ENCODE results near the gene DIP2C.
A peak's percentile ranks its signal among the peaks of the same experiment; 100 is the strongest.
"Not testable (repeated sequence)": the region's sequence is repeated elsewhere in the genome, so short reads cannot be mapped to it uniquely, and the experiment has no call there.

Gene DIP2C

GRCh38 chr10:326350-326749 lies 363.1 kb downstream of the DIP2C start:
- Histone ChIP-seq H3K9me3 (ENCODE audit: control insufficient read depth, low read length) (no peaks in the 10 kb centered on the region), H3K9ac (ENCODE audit: low read length) (no peak overlapping the region), H3K4me3 (ENCODE audit: low read length) (no peak overlapping the region), H3K27me3 (replicated peaks; ENCODE audit: control insufficient read depth, insufficient read depth, low read length) (no peaks in the 10 kb centered on the region), H3K36me3 (ENCODE audit: control insufficient read depth, insufficient read depth, low read length, severe bottlenecking) (peaks cover 24% of the 10 kb centered on the region), H3K4me1 (ENCODE audit: control insufficient read depth, insufficient read depth, low read length) (peaks cover 26% of the 10 kb centered on the region)
- DNase-seq (ENCODE audit: low read depth), result no peak

DNA sequence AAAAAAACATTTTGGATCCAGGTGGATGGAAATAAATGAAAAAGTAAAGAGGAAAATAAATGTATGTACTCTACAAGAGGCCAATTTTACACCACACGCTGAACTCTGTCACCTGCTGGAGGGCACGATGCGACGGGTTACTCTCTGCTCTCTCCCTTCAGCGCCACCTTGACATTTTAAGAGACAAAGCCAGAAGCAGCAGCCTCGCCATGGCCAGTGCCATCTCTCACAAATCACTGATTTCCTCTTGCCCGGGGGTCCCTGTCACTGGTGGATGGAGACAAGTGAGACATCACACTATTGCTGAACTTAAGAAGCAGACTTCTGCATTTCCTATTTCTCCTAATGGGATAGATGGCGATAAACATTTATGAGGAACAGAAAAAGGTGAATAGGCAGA lies 364.2 kb downstream of the DIP2C start:
- Histone ChIP-seq H3K4me1 (ENCODE audit: control insufficient read depth, insufficient read depth, low read length) (peaks cover 26% of the 10 kb centered on the region), H3K4me3 (ENCODE audit: low read length) (no peak overlapping the region), H3K9me3 (ENCODE audit: control insufficient read depth, low read length) (no peaks in the 10 kb centered on the region), H3K36me3 (ENCODE audit: control insufficient read depth, insufficient read depth, low read length, severe bottlenecking) (peaks cover 28% of the 10 kb centered on the region), H3K9ac (ENCODE audit: low read length) (no peak overlapping the region), H3K27me3 (replicated peaks; ENCODE audit: control insufficient read depth, insufficient read depth, low read length) (no peaks in the 10 kb centered on the region)
- DNase-seq (ENCODE audit: low read depth), result no peak

DNA sequence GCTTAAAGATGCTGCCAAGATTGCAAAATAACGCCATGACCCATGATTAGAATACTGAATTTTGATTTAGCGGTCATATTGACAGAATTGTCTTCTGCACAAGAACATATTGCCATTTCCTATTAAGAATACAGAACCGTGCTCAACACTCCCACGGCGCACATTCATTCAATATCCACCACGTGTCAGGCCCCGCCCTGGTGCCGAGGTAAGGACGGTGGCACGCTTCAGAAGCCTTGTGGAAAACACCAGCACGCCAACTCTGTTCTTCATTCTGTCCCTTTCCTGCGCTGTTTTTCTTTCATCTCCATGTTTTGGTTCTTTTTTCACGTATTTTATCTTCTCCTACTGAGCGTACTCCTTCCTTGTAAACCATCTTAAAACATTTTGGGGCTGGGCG lies 364.9 kb downstream of the DIP2C start:
- H3K27me3 ChIP-seq (replicated peaks; ENCODE audit: control insufficient read depth, insufficient read depth, low read length), result no peaks in the 10 kb centered on the region
- no peak for DNase-seq (ENCODE audit: low read depth)
- no peak overlapping the region for H3K9ac ChIP-seq (ENCODE audit: low read length)
- H3K4me3 ChIP-seq (ENCODE audit: low read length), result peak overlapping the region; percentile 73
- peaks cover 28% of the 10 kb centered on the region for H3K36me3 ChIP-seq (ENCODE audit: control insufficient read depth, insufficient read depth, low read length, severe bottlenecking)
- H3K4me1 ChIP-seq (ENCODE audit: control insufficient read depth, insufficient read depth, low read length), result peaks cover 22% of the 10 kb centered on the region
- H3K9me3 ChIP-seq (ENCODE audit: control insufficient read depth, low read length), result no peaks in the 10 kb centered on the region

DNA sequence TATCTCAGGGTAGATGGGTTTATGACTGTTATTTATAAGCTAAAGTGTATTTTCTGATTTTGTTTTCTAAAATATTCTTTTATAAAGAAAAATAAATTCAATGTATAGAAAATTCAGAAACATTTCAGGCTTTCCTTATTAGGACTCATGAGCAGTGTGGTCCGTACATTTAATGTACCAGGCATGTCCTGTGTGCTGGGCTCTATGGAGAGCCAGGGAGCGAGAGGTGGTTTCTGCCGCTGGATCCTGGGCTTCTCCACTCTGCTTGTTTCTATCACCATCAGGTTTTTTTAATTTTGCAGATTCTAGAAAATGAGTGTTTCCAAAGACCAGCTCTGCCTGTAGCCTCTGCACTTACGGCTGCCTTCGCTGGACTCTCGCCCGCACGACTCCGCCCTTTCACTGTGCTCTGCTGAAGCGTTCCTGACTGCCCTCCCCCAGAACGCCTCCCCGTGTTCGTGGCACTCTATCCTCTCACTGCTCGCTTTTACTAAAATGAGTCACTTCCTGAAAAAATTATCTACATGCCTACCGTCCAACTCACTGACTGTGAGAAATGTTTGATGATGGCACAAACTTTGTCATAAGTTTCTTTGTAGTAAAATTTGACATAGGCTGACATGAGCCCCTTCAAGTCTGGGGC lies 365.7 kb downstream of the DIP2C start:
- Histone ChIP-seq H3K27me3 (replicated peaks; ENCODE audit: control insufficient read depth, insufficient read depth, low read length) (no peaks in the 10 kb centered on the region), H3K4me3 (ENCODE audit: low read length) (peak overlapping the region; percentile 73), H3K36me3 (ENCODE audit: control insufficient read depth, insufficient read depth, low read length, severe bottlenecking) (peaks cover 28% of the 10 kb centered on the region), H3K9me3 (ENCODE audit: control insufficient read depth, low read length) (no peaks in the 10 kb centered on the region), H3K4me1 (ENCODE audit: control insufficient read depth, insufficient read depth, low read length) (peaks cover 15% of the 10 kb centered on the region), H3K9ac (ENCODE audit: low read length) (peak overlapping the region; percentile 84)
- DNase-seq (ENCODE audit: low read depth), result peak; percentile 97

DNA sequence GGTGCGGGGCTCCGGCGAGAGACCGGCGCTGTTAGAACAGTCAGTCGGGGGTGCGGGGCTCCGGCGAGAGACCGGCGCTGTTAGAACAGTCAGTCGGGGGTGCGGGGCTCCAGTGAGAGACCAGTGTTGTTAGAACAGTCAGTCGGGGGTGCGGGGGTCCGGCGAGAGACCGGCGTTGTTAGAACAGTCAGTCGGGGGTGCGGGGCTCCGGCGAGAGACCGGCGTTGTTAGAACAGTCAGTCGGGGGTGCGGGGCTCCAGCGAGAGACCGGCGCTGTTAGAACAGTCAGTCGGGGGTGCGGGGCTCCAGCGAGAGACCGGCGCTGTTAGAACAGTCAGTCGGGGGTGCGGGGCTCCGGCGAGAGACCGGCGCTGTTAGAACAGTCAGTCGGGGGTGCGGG lies 366.4 kb downstream of the DIP2C start:
- Histone ChIP-seq H3K36me3 (ENCODE audit: control insufficient read depth, insufficient read depth, low read length, severe bottlenecking) (peaks cover 33% of the 10 kb centered on the region), H3K4me1 (ENCODE audit: control insufficient read depth, insufficient read depth, low read length) (peaks cover 15% of the 10 kb centered on the region)
- H3K9ac ChIP-seq (ENCODE audit: low read length); H3K4me3 ChIP-seq (ENCODE audit: low read length); H3K9me3 ChIP-seq (ENCODE audit: control insufficient read depth, low read length); DNase-seq (ENCODE audit: low read depth); H3K27me3 ChIP-seq (replicated peaks; ENCODE audit: control insufficient read depth, insufficient read depth, low read length): not testable (repeated sequence)

DNA sequence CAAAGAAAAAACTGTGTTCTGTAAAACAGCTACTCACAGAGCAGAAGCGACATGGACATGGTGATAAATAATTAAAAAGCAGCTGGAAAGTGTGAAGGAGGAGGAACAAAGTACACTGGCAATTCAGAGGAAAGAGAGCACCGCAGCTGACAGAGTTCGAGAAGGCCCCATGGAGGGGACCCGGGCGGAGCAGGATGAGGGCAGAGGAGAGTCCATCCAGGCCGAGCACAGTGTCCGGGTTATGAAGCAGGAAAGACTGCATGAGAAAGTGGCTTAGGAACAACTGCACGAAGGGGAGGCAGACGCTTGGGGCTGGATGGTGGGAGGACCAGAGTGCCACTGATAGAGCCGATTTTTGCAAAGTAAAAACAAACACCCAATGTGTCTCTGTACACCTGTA lies 368.7 kb downstream of the DIP2C start:
- DNase-seq (ENCODE audit: low read depth), result no peak
- Histone ChIP-seq H3K4me3 (ENCODE audit: low read length) (no peak overlapping the region), H3K4me1 (ENCODE audit: control insufficient read depth, insufficient read depth, low read length) (peaks cover 15% of the 10 kb centered on the region), H3K36me3 (ENCODE audit: control insufficient read depth, insufficient read depth, low read length, severe bottlenecking) (peaks cover 29% of the 10 kb centered on the region), H3K9me3 (ENCODE audit: control insufficient read depth, low read length) (no peaks in the 10 kb centered on the region), H3K9ac (ENCODE audit: low read length) (no peak overlapping the region), H3K27me3 (replicated peaks; ENCODE audit: control insufficient read depth, insufficient read depth, low read length) (no peaks in the 10 kb centered on the region)

GRCh38 chr10:317926-318325 lies 371.5 kb downstream of the DIP2C start:
- Histone ChIP-seq H3K36me3 (ENCODE audit: control insufficient read depth, insufficient read depth, low read length, severe bottlenecking) (peaks cover 22% of the 10 kb centered on the region), H3K9me3 (ENCODE audit: control insufficient read depth, low read length) (no peaks in the 10 kb centered on the region), H3K9ac (ENCODE audit: low read length) (no peak overlapping the region), H3K4me1 (ENCODE audit: control insufficient read depth, insufficient read depth, low read length) (no peaks in the 10 kb centered on the region), H3K4me3 (ENCODE audit: low read length) (no peak overlapping the region), H3K27me3 (replicated peaks; ENCODE audit: control insufficient read depth, insufficient read depth, low read length) (no peaks in the 10 kb centered on the region)
- DNase-seq (ENCODE audit: low read depth), result no peak

DNA sequence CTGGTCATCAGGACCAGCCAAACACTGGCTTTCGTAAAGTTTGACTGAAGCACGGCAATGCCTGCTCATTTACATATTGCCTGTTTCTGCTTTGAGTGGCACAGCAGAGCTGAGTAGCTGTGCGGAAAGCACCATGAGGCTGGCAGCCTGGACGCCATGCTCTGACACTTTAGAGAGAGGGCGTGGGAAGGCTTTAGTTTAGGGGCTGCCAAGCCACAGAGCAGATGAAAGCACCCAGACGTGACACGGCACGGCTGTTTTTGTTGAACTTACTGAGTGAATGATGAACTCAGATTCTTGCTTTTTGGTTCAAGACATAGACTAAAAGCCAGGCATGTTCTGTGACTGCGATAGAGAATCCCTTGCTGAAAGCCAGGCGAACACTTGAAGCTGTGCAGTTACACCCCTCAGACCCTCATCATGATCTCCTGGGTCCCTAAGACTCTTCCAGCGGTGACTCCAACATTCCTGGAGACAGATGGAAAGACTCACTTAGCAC lies 372.1 kb downstream of the DIP2C start:
- peaks cover 22% of the 10 kb centered on the region for H3K36me3 ChIP-seq (ENCODE audit: control insufficient read depth, insufficient read depth, low read length, severe bottlenecking)
- H3K9ac ChIP-seq (ENCODE audit: low read length), result no peak overlapping the region
- no peaks in the 10 kb centered on the region for H3K9me3 ChIP-seq (ENCODE audit: control insufficient read depth, low read length)
- peak; percentile 20 for DNase-seq (ENCODE audit: low read depth)
- H3K4me1 ChIP-seq (ENCODE audit: control insufficient read depth, insufficient read depth, low read length), result no peaks in the 10 kb centered on the region
- no peak overlapping the region for H3K4me3 ChIP-seq (ENCODE audit: low read length)
- no peaks in the 10 kb centered on the region for H3K27me3 ChIP-seq (replicated peaks; ENCODE audit: control insufficient read depth, insufficient read depth, low read length)

GRCh38 chr10:316390-316789 lies 373.1 kb downstream of the DIP2C start:
- no peak overlapping the region for H3K9ac ChIP-seq (ENCODE audit: low read length)
- H3K36me3 ChIP-seq (ENCODE audit: control insufficient read depth, insufficient read depth, low read length, severe bottlenecking), result peaks cover 26% of the 10 kb centered on the region
- H3K4me1 ChIP-seq (ENCODE audit: control insufficient read depth, insufficient read depth, low read length), result peaks cover under 1% of the 10 kb centered on the region
- no peaks in the 10 kb centered on the region for H3K27me3 ChIP-seq (replicated peaks; ENCODE audit: control insufficient read depth, insufficient read depth, low read length)
- no peak overlapping the region for H3K4me3 ChIP-seq (ENCODE audit: low read length)
- DNase-seq (ENCODE audit: low read depth), result no peak
- H3K9me3 ChIP-seq (ENCODE audit: control insufficient read depth, low read length), result no peaks in the 10 kb centered on the region

DNA sequence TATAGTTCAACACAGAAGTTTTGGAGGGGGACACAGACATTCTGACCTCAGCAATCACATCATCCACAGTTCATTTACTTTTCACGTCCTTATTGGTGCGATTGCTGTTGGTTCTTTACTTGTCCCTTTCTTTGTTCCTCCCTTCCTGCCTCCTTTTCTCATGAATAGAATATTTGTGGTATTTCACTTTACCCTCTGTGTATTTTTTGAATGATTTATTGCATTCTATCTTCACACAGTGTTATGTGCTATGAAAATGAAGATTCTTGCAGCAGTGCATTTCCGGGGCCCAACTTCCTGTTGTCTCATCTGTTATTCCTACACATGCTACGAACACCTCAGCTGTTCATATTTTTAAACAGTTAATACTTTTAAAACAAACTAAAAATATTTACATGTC lies 374.6 kb downstream of the DIP2C start:
- peaks cover 22% of the 10 kb centered on the region for H3K36me3 ChIP-seq (ENCODE audit: control insufficient read depth, insufficient read depth, low read length, severe bottlenecking)
- no peaks in the 10 kb centered on the region for H3K27me3 ChIP-seq (replicated peaks; ENCODE audit: control insufficient read depth, insufficient read depth, low read length)
- no peak overlapping the region for H3K9ac ChIP-seq (ENCODE audit: low read length)
- no peaks in the 10 kb centered on the region for H3K9me3 ChIP-seq (ENCODE audit: control insufficient read depth, low read length)
- no peak for DNase-seq (ENCODE audit: low read depth)
- no peak overlapping the region for H3K4me3 ChIP-seq (ENCODE audit: low read length)
- peaks cover 15% of the 10 kb centered on the region for H3K4me1 ChIP-seq (ENCODE audit: control insufficient read depth, insufficient read depth, low read length)

GRCh38 chr10:314381-314780 lies 375.1 kb downstream of the DIP2C start:
- DNase-seq (ENCODE audit: low read depth), result no peak
- Histone ChIP-seq H3K27me3 (replicated peaks; ENCODE audit: control insufficient read depth, insufficient read depth, low read length) (no peaks in the 10 kb centered on the region), H3K9ac (ENCODE audit: low read length) (no peak overlapping the region), H3K36me3 (ENCODE audit: control insufficient read depth, insufficient read depth, low read length, severe bottlenecking) (peaks cover 22% of the 10 kb centered on the region), H3K9me3 (ENCODE audit: control insufficient read depth, low read length) (no peaks in the 10 kb centered on the region), H3K4me1 (ENCODE audit: control insufficient read depth, insufficient read depth, low read length) (peaks cover 19% of the 10 kb centered on the region), H3K4me3 (ENCODE audit: low read length) (no peak overlapping the region)

Measured in adipocyte (in vitro differentiated cells).